Esophagus muscularis mucosa (tissue), 4 donors: ENCODE data around the gene SLC26A6.

Experiments
- CTCF ChIP-seq, 3 experiments: fragments of 200-600 bp in 2 of 3; fragments of 450-650 bp in 1 of 3; sonication (generic) in 2 of 3; IDR thresholded peaks; one replicate each; pipeline ENCODE4 v1.5.1; 2017 to 2019; ENCODE audit warnings: antibody characterized with exemption in 3 of 3, mild to moderate bottlenecking in 2 of 3, moderate library complexity in 1 of 3
- EP300 ChIP-seq: sonication (generic); formaldehyde crosslinking; IDR thresholded peaks from one replicate; pipeline ENCODE4 v1.6.1; 2017; ENCODE audit warnings: antibody characterized with exemption
- POLR2A ChIP-seq: fragments of 450-650 bp; IDR thresholded peaks from one replicate; pipeline ENCODE4 v1.6.1; 2017; ENCODE audit warnings: antibody characterized with exemption, moderate library complexity, mild to moderate bottlenecking, low read depth
- POLR2AphosphoS5 ChIP-seq, 2 donors: sonication (generic); formaldehyde crosslinking; IDR thresholded peaks; one replicate each; pipeline ENCODE4 v1.6.1; 2017; ENCODE audit warnings: antibody characterized with exemption in 2 of 2

DNA sequence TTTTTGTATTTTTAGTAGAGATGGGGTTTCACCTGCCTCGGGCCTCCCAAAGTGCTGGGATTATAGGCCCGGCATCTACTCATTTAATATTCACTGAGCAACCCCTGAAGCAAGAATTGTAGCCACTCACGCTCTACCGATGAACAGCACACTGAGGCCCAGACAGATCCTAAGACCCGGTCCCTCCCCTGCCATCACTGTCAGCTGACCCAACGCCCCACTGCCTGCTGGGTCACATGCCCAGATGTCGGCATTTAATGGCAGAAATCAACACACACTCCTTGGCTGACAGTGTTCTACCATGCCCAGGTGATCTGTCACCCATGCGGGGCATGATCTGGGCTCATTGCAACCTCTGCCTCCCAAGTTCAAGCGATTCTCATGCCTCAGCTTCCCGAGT is 10.5 kb downstream of the SLC26A6 start:
- TF ChIP-seq POLR2A = no peak
- TF ChIP-seq CTCF (IDR thresholded peaks at IDR 0.05) = no peak
- no peak for TF ChIP-seq POLR2AphosphoS5 (IDR thresholded peaks at IDR 0.05)
- TF ChIP-seq EP300 = no peak
